GM23338 (cell line): Measurements from ENCODE around the gene KRT81. TPM values are rescaled to one million over a fixed set of nuclear protein-coding genes. Genes with fewer than 3 reads are reported as not detected.

Experiments used
- ATAC-seq: fragments of 200-7000 bp; cut with Tn5 transposase; 3 replicates; pipeline ENCODE4 v1.9.1; 2020
- DNase-seq: peaks from one replicate; pipeline ENCODE4 v3.0.0-alpha.2; 2015; ENCODE audit warnings: low spot score
- H2AFZ ChIP-seq: fragments of 200-600 bp; sonication (generic); 2 replicates; pipeline ENCODE4 v1.8.0; 2016; ENCODE audit warnings: antibody characterized with exemption, mild to moderate bottlenecking, moderate library complexity
- H3F3A ChIP-seq: fragments of 200-600 bp; sonication (generic); replicated peaks from 2 replicates; pipeline ENCODE4 v1.8.0; 2017; ENCODE audit warnings: antibody characterized with exemption, mixed run types, low read depth
- H3K27ac ChIP-seq: fragments of 200-600 bp; sonication (generic); 2 replicates; pipeline ENCODE4 v1.6.1; 2016; ENCODE audit warnings: low read depth
- H3K27me3 ChIP-seq: fragments of 200-600 bp; sonication (generic); 2 replicates; pipeline ENCODE4 v1.8.0; 2016; ENCODE audit warnings: mild to moderate bottlenecking, mixed run types, moderate library complexity; ENCODE audit not compliant: insufficient read depth
- H3K36me3 ChIP-seq: fragments of 200-600 bp; sonication (generic); 2 replicates; pipeline ENCODE4 v1.8.0; 2016; ENCODE audit warnings: mild to moderate bottlenecking; ENCODE audit not compliant: insufficient read depth
- H3K4me1 ChIP-seq: fragments of 200-600 bp; sonication (generic); 2 replicates; pipeline ENCODE4 v1.8.0; 2016; ENCODE audit warnings: mild to moderate bottlenecking, moderate library complexity; ENCODE audit not compliant: insufficient read depth
- H3K4me2 ChIP-seq: fragments of 200-600 bp; sonication (generic); 2 replicates; pipeline ENCODE4 v1.7.1; 2017; ENCODE audit warnings: mixed run types
- H3K4me3 ChIP-seq: fragments of 200-600 bp; sonication (generic); 2 replicates; pipeline ENCODE4 v1.6.1; 2016; ENCODE audit warnings: mixed run types
- H3K79me2 ChIP-seq: fragments of 200-600 bp; sonication (generic); replicated peaks from 2 replicates; pipeline ENCODE4 v1.8.0; 2017; ENCODE audit warnings: mild to moderate bottlenecking; ENCODE audit not compliant: insufficient read depth
- H3K9me2 ChIP-seq: fragments of 200-600 bp; sonication (generic); 2 replicates; pipeline ENCODE4 v1.8.0; 2017; ENCODE audit not compliant: insufficient read depth
- H4K20me1 ChIP-seq: fragments of 200-600 bp; sonication (generic); replicated peaks from 2 replicates; pipeline ENCODE4 v1.8.0; 2017; ENCODE audit warnings: mild to moderate bottlenecking; ENCODE audit not compliant: insufficient read depth
- H3K27ac Mint-ChIP-seq: 2 replicates; pipeline ENCODE4 v1.8.0; 2020; ENCODE audit warnings: inconsistent platforms, mild to moderate bottlenecking, moderate library complexity, mixed read lengths
- H3K27me3 Mint-ChIP-seq: 3 replicates; pipeline ENCODE4 v1.8.0; 2022; ENCODE audit warnings: low read depth, mild to moderate bottlenecking, moderate library complexity, mixed read lengths, inconsistent platforms; ENCODE audit not compliant: insufficient read depth, poor library complexity
- H3K36me3 Mint-ChIP-seq: 3 replicates; pipeline ENCODE4 v1.8.0; 2021; ENCODE audit warnings: low read depth, mild to moderate bottlenecking, inconsistent platforms, moderate library complexity, mixed read lengths
- H3K4me1 Mint-ChIP-seq: 3 replicates; pipeline ENCODE4 v1.8.0; 2020; ENCODE audit warnings: mild to moderate bottlenecking, inconsistent platforms, mixed read lengths
- H3K4me3 Mint-ChIP-seq: 3 replicates; pipeline ENCODE4 v1.8.0; 2021; ENCODE audit warnings: moderate library complexity, mild to moderate bottlenecking, inconsistent platforms, mixed read lengths
- H3K9me3 Mint-ChIP-seq: 3 replicates; pipeline ENCODE4 v1.8.0; 2020; ENCODE audit warnings: moderate library complexity, mild to moderate bottlenecking, inconsistent platforms, mixed read lengths
- ETS1 ChIP-seq: IDR thresholded peaks from 2 replicates; pipeline ENCODE4 v1.6.1; 2016; ENCODE audit warnings: antibody characterized with exemption
- EZH2 ChIP-seq: fragments of 200-600 bp; sonication (generic); IDR thresholded peaks from one replicate; pipeline ENCODE4 v1.8.0; 2017; ENCODE audit warnings: antibody characterized with exemption, mild to moderate bottlenecking, low read depth; ENCODE audit not compliant: unreplicated experiment
- NANOG ChIP-seq: IDR thresholded peaks from 2 replicates; pipeline ENCODE4 v1.6.1; 2016; ENCODE audit warnings: antibody characterized with exemption, borderline replicate concordance
- POLR2AphosphoS5 ChIP-seq: IDR thresholded peaks from 2 replicates; pipeline ENCODE4 v1.6.1; 2016; ENCODE audit warnings: antibody characterized with exemption, low read depth
- STAT1 ChIP-seq: IDR thresholded peaks from one replicate; pipeline ENCODE4 v1.6.1; 2016; ENCODE audit warnings: antibody characterized with exemption; ENCODE audit not compliant: unreplicated experiment
- ZNF114 ChIP-seq: fragments of 250-450 bp; sonication (Bioruptor Pico); IDR thresholded peaks from 2 replicates; pipeline ENCODE4 v1.5.0; 2020; ENCODE audit warnings: mild to moderate bottlenecking, moderate library complexity
- ZNF331 ChIP-seq: fragments of 250-450 bp; sonication (Bioruptor Pico); IDR thresholded peaks from 2 replicates; pipeline ENCODE4 v1.5.0; 2020; ENCODE audit warnings: low read depth, mild to moderate bottlenecking, moderate library complexity
- polyA plus RNA-seq: library from polyadenylated mRNA; unstranded; fragments of >200 nt; fragmentation: Nextera tagmentation; extraction: Ambion mirVana; gene quantifications from 2 replicates; pipeline ENCODE4 v1.2.1, GENCODE V29; 2016
- total RNA-seq: library from RNA; depleted of rRNA; stranded (reverse); fragments of >200 nt; shearing (Covaris generic); gene quantifications from 2 replicates; pipeline ENCODE4 v1.2.3, GENCODE V29; 2014
- TF ChIP-seq, protein P1 (sequence below): fragments of 250-450 bp; sonication (Bioruptor Pico); IDR thresholded peaks from 2 replicates; pipeline ENCODE4 v1.5.0; 2020; ENCODE audit warnings: mild to moderate bottlenecking, moderate library complexity
- TF ChIP-seq, protein P2 (sequence below), 2 experiments: fragments of 200-600 bp in 1 of 2; sonication (generic) in 1 of 2; conservative IDR thresholded peaks; 2 replicates each; pipeline versions ENCODE4 v1.5.1 to v1.6.1; 2016 to 2017; ENCODE audit warnings: antibody characterized with exemption in 2 of 2, low read depth in 2 of 2, mild to moderate bottlenecking in 2 of 2, moderate library complexity in 1 of 2
- TF ChIP-seq, protein P3 (sequence below): IDR thresholded peaks from one replicate; pipeline ENCODE4 v1.6.1; 2018; ENCODE audit warnings: antibody characterized with exemption; ENCODE audit not compliant: unreplicated experiment

KRT81 gene
- total and polyA plus RNA-seq, 2 experiments from 2014 or later: not detected

DNA sequence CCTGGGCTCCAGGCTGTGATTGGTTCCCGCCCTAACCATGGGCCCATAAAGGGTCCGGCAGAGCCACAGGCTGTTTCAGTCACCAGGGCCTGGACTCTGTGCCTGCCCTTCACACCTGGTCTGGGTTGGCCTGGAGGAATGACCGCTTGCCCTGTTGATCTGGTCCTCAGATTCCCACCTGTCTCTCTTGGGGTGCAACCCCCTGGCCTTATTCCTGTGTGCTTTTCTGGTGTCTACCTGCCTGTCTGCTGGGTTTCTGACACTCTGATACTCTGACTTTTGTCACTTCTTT, 32.8 kb upstream of the KRT81 start (continued):
- TF ChIP-seq, protein P1, sequence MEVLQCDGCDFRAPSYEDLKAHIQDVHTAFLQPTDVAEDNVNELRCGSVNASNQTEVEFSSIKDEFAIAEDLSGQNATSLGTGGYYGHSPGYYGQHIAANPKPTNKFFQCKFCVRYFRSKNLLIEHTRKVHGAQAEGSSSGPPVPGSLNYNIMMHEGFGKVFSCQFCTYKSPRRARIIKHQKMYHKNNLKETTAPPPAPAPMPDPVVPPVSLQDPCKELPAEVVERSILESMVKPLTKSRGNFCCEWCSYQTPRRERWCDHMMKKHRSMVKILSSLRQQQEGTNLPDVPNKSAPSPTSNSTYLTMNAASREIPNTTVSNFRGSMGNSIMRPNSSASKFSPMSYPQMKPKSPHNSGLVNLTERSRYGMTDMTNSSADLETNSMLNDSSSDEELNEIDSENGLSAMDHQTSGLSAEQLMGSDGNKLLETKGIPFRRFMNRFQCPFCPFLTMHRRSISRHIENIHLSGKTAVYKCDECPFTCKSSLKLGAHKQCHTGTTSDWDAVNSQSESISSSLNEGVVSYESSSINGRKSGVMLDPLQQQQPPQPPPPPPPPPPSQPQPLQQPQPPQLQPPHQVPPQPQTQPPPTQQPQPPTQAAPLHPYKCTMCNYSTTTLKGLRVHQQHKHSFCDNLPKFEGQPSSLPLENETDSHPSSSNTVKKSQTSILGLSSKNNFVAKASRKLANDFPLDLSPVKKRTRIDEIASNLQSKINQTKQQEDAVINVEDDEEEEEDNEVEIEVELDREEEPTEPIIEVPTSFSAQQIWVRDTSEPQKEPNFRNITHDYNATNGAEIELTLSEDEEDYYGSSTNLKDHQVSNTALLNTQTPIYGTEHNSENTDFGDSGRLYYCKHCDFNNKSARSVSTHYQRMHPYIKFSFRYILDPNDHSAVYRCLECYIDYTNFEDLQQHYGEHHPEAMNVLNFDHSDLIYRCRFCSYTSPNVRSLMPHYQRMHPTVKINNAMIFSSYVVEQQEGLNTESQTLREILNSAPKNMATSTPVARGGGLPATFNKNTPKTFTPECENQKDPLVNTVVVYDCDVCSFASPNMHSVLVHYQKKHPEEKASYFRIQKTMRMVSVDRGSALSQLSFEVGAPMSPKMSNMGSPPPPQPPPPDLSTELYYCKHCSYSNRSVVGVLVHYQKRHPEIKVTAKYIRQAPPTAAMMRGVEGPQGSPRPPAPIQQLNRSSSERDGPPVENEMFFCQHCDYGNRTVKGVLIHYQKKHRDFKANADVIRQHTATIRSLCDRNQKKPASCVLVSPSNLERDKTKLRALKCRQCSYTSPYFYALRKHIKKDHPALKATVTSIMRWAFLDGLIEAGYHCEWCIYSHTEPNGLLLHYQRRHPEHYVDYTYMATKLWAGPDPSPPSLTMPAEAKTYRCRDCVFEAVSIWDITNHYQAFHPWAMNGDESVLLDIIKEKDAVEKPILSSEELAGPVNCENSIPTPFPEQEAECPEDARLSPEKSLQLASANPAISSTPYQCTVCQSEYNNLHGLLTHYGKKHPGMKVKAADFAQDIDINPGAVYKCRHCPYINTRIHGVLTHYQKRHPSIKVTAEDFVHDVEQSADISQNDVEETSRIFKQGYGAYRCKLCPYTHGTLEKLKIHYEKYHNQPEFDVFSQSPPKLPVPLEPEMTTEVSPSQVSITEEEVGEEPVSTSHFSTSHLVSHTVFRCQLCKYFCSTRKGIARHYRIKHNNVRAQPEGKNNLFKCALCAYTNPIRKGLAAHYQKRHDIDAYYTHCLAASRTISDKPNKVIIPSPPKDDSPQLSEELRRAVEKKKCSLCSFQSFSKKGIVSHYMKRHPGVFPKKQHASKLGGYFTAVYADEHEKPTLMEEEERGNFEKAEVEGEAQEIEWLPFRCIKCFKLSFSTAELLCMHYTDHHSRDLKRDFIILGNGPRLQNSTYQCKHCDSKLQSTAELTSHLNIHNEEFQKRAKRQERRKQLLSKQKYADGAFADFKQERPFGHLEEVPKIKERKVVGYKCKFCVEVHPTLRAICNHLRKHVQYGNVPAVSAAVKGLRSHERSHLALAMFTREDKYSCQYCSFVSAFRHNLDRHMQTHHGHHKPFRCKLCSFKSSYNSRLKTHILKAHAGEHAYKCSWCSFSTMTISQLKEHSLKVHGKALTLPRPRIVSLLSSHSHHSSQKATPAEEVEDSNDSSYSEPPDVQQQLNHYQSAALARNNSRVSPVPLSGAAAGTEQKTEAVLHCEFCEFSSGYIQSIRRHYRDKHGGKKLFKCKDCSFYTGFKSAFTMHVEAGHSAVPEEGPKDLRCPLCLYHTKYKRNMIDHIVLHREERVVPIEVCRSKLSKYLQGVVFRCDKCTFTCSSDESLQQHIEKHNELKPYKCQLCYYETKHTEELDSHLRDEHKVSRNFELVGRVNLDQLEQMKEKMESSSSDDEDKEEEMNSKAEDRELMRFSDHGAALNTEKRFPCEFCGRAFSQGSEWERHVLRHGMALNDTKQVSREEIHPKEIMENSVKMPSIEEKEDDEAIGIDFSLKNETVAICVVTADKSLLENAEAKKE (CRISPR knock-in tag): no peak
- TF ChIP-seq EZH2: no peak
- TF ChIP-seq POLR2AphosphoS5: no peak
- TF ChIP-seq ZNF114 (CRISPR knock-in tag): no peak
- TF ChIP-seq ETS1: no peak
- TF ChIP-seq NANOG: no peak

DNA sequence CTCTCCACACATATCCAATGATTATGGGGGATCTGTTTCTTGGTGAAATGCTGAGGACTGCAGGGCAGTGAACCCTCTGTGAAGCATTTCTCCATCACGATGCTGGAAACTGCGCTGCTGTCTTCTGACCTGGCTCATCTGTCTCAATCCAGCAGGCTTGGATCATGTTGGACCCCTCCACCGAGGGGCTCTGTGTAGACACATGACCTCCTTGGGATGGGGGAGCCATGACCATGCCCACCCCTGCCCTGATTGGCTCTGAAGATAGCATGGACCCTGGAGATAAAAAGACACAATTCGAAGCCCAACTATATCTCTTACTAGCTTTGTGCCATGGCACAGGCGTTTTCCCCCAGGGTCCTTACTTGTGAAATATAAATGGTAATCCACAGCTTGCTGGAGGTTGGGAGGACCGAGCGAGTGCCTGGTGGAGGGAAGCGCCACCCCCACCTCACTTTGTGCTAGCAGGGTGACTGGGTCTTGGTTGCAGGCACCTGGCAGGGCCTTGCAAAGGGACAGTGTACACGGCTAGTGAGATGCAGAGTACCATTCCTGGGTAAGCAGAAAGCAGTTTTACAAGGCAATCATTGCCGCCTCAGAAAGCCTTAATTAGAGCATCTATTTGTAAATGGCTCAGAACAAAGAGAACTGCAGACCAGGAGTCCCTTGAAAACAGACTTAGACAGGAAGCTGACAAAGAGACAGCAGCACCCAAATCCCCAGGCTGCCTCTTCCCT, 32.2 kb upstream of the KRT81 start:
- Histone ChIP-seq H3K79me2 (no peaks in the 10 kb centered on the region), H3K4me1 (no peaks in the 10 kb centered on the region), H3F3A (no peaks in the 10 kb centered on the region), H3K36me3 (no peaks in the 10 kb centered on the region), H2AFZ (no peak overlapping the region), H3K4me3 (no peak overlapping the region), H3K27me3 (no peaks in the 10 kb centered on the region), H4K20me1 (no peaks in the 10 kb centered on the region), H3K27ac (no peak overlapping the region), H3K4me2 (no peak overlapping the region), H3K9me2 (no peaks in the 10 kb centered on the region)
- peaks cover 11% of the 10 kb centered on the region for H3K27me3 Mint-ChIP-seq
- H3K27ac Mint-ChIP-seq: no peak overlapping the region
- ATAC-seq: no peak
- DNase-seq: no peak
- H3K36me3 Mint-ChIP-seq: no peaks in the 10 kb centered on the region
- no peaks in the 10 kb centered on the region for H3K9me3 Mint-ChIP-seq
- H3K4me1 Mint-ChIP-seq: peaks cover 7% of the 10 kb centered on the region; the same call in 2 of the 3 replicates
- H3K4me3 Mint-ChIP-seq: no peak overlapping the region
- TF ChIP-seq, protein P2, sequence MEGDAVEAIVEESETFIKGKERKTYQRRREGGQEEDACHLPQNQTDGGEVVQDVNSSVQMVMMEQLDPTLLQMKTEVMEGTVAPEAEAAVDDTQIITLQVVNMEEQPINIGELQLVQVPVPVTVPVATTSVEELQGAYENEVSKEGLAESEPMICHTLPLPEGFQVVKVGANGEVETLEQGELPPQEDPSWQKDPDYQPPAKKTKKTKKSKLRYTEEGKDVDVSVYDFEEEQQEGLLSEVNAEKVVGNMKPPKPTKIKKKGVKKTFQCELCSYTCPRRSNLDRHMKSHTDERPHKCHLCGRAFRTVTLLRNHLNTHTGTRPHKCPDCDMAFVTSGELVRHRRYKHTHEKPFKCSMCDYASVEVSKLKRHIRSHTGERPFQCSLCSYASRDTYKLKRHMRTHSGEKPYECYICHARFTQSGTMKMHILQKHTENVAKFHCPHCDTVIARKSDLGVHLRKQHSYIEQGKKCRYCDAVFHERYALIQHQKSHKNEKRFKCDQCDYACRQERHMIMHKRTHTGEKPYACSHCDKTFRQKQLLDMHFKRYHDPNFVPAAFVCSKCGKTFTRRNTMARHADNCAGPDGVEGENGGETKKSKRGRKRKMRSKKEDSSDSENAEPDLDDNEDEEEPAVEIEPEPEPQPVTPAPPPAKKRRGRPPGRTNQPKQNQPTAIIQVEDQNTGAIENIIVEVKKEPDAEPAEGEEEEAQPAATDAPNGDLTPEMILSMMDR (conservative IDR thresholded peaks at IDR 0.05; ENCODE audit: low read depth in 2 of 2): no peak
- TF ChIP-seq NANOG: no peak
- TF ChIP-seq EZH2: no peak
- no peak for TF ChIP-seq STAT1
- TF ChIP-seq ZNF331: no peak
- no peak for TF ChIP-seq POLR2AphosphoS5
- TF ChIP-seq, protein P3, sequence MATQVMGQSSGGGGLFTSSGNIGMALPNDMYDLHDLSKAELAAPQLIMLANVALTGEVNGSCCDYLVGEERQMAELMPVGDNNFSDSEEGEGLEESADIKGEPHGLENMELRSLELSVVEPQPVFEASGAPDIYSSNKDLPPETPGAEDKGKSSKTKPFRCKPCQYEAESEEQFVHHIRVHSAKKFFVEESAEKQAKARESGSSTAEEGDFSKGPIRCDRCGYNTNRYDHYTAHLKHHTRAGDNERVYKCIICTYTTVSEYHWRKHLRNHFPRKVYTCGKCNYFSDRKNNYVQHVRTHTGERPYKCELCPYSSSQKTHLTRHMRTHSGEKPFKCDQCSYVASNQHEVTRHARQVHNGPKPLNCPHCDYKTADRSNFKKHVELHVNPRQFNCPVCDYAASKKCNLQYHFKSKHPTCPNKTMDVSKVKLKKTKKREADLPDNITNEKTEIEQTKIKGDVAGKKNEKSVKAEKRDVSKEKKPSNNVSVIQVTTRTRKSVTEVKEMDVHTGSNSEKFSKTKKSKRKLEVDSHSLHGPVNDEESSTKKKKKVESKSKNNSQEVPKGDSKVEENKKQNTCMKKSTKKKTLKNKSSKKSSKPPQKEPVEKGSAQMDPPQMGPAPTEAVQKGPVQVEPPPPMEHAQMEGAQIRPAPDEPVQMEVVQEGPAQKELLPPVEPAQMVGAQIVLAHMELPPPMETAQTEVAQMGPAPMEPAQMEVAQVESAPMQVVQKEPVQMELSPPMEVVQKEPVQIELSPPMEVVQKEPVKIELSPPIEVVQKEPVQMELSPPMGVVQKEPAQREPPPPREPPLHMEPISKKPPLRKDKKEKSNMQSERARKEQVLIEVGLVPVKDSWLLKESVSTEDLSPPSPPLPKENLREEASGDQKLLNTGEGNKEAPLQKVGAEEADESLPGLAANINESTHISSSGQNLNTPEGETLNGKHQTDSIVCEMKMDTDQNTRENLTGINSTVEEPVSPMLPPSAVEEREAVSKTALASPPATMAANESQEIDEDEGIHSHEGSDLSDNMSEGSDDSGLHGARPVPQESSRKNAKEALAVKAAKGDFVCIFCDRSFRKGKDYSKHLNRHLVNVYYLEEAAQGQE: no peak
- no peak for TF ChIP-seq ZNF114 (CRISPR knock-in tag)
- TF ChIP-seq ETS1: no peak
